NCI-H1436 treated with DMSO at 0.1 percent for 48 hours (cell line): ENCODE results near the gene SFMBT1.

Experiments used
- DNase-seq: peaks from one replicate; lab custom pipeline; 2025; lab: John Stamatoyannopoulos, UW

SFMBT1 gene

DNA sequence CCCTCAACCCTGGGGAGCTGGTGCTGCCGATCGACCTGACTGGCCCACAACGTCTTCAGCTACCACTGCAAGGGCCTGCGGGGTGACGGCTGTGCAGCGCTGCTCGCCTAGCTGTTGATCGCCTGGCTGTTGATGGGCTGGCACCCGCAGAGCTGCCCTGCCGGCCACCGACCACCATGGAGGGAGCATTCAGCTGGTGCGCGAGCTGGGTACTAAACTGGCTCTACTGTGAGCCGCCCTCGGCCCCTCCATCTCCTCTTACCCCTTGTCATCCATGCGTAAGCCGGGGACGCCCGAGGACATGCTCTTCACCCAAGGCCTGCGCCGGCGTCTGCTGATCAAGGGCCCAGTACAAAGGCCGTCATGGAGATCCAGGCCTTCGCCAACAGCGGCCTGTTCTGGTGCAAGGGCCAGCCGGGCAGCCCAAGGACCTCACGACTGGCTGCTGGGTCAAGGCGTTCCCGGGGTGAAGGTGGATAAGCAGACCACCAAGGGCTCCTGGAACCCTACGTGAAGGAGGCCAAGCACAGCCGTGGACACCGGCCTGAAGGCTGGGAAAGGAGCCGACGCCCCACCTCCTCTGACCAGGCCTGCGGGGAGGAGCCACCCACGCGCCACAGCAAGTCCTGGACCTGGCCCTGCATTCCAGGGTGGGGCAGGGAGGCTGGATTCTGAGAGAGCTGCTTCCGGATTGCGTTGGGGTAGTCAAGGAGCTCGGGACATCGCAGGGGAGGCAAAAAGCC lies 46.9 kb downstream of the SFMBT1 start:
- DNase-seq = no peak

GRCh38 chr3:52990637-52991036 lies 55.2 kb downstream of the SFMBT1 start:
- DNase-seq = no peak

- DNase-seq = no peak
Observed at GRCh38 chr3:52986938-52987337, 58.9 kb downstream of the SFMBT1 start.

GRCh38 chr3:52986049-52986448 lies 59.8 kb downstream of the SFMBT1 start:
- no peak for DNase-seq

DNA sequence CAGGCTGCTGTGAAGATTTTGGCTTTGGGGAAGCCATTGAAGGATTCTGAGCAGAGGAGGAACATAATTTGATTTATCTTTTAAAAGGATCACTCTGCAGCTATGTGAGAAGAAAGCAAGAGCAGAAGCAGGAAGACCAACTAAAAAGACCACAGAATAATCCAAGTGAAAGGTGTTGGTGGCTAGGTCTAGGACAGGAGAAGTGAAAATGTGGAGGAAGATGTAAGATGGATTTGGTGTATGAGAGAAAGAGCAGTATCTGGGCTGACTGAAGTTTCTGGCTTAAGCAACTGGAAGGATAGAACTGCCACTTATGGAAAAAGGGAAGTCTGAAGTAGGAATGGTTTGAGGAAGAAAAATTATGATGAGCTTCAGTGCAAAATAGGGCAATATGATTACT lies 62.0 kb downstream of the SFMBT1 start:
- no peak for DNase-seq

DNA sequence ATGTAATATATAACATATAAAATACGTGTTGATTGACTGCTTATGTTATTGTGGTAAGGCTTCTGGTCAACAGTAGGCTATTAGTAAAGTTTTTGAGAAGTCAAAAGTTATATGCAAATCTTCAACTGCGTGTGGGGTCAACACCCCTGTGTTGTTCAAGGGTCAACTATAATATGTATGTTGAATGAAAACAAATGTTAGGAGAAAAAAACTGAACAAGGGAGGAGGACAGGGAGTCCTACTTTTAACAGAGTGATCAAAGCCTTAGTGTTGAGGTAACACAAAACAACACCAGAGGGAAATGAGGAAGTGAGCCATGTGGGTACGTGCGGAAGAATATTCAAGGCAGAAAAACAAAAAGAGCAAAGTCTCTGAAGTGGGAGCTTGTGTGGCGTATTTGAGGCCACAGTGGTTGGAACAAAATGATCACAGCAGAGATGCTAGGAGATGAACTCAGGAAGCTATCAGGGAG lies 62.5 kb downstream of the SFMBT1 start:
- no peak for DNase-seq

- DNase-seq = no peak
Observed at GRCh38 chr3:52982839-52983238, 63.0 kb downstream of the SFMBT1 start.

DNA sequence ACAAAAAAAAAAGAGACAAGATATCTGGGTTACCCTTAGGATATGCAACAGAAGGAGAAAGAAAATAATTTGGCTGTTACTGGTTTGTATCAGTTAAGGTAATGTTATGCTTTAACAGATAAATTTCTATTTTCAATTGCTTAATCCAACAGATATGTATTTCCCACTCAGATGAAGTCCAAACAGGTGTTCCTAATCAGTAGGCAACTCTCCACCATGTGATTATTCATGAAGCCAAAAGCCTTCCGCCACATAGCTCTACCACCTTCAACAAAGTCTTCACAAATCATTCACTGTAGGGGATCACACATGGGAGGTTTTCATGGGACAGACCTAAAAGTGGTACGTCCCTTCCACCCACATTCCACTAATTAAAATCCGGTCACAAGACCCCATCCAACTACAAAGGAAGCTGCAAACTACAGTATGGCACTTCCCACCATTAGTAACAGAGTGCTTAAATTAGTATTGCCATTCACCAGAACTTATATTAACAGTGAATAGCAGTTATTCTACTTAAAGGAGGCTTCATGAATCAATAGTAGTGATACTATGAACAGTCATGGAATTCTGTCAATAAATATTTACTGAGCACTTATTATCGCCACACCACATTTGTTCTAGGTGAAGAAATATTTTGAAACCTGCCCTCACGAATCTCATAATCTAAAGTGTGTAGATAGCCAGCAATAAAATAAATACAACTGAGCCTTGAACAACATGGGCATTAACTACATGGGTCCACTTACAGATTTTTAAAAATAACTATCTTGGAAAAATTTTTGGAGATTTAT lies 66.5 kb downstream of the SFMBT1 start:
- no peak for DNase-seq

DNA sequence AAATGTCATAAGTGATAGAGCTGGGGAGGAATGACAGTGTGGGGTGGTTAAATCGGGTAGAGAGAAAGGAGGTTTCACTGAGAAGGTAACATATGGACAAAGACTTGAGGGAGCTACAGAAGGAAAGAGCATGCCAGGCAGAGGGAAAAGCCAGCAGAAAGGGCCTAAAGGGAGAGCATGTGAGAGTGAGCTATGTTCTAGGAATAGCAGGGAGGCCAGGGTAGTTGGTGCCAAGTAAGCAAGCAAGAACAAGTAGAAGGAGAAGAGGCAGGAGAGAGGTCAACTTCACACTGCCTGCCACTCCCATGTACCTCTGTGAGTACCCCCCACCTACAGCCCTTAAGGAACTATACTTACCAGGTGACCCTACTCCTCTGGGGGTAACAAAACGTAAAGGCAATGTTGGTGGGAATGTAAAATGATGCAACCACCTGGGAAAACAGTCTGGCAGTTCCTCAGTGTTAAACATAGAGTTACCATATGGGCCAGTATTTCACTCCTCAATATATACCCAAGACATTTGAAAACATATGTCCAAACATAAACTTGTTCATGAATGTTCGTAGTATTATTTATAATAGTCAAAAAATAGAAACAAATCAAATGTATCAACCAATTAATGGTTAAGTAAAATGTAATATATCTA lies 67.6 kb downstream of the SFMBT1 start:
- no peak for DNase-seq

DNA sequence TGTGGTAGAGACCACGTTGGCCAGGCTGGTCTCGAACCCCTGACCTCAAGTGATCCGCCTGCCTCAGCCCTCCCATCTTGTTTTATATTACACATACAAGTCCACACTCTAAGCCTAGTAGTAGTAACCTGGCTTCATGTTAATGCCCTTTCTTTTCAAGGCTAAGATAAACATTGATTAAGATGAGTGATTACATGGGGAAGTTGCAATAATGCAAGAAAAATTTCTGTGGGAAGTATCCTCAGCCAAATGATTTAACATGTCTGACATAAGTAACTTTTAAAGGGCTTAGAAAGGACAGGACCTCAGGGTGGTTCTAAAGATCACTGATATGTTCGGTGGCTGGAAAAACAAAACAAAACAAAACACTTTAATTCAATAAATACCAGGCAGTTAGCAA lies 72.1 kb downstream of the SFMBT1 start:
- DNase-seq = no peak

- DNase-seq = no peak
Observed at GRCh38 chr3:52971895-52972294, 74.0 kb downstream of the SFMBT1 start.

GRCh38 chr3:52967398-52967797 lies 78.5 kb downstream of the SFMBT1 start:
- no peak for DNase-seq

- no peak for DNase-seq
Observed at GRCh38 chr3:52962160-52962559, 83.7 kb downstream of the SFMBT1 start.

DNA sequence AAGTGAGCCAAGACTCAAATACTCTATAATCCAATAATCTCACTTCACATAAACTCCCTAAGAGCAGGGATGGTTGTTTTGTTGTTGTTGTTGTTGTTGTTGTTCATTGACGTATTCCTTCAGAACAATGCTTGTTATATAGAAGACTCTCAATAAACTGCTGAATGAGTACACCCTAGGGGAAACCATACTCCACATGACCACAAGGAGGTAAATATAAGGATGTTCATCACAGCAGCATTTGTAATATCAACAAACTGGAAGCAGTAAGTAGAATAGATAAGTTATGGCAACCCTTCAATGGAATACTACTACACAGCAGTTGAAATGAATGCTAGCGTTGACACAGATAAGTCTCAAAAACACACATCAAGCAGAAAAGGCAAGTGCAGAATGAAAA lies 86.1 kb downstream of the SFMBT1 start:
- no peak for DNase-seq

- DNase-seq = no peak
Observed at GRCh38 chr3:52939600-52939999, 106.3 kb downstream of the SFMBT1 start.

DNA sequence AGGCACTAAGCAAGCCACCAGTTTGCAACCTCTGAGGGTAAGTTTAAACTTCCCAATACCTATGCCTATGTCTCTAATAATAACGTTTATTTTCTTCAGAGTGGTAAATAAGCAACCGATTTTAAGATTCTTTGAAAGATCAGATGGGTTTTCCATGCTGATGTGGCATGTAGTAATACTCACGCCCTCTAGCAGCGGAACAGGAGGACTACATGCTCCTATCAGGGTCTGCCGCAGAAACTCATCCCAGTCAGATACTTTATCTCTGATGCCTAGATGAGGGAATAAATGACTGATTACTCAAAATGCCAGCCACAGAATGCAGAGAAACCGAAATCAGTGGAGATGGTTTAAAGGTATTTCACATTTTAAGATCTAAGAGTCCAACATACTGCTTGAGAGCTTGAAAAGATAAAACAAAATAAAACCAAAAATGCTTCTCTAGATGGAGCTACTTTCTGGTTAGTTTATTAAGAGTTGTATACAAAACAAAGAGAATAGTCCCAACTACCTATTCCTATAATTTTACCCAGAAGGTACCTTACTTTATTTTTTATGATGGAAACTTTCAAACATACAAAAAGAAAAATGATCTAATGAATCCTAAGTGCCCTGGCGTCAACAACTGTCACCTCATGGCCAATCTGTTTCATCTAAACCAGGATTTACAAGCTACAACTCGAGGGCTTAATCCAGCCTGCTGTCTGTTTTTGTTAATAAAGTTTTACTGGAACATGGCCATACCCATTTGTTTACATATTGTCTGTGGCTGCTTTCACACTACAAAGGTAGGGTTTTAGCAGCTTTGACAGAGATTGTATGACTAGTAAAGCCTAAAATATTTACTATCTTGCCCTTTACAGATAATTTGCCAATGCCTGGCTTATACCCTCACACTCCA lies 111.0 kb downstream of the SFMBT1 start:
- DNase-seq = no peak

DNA sequence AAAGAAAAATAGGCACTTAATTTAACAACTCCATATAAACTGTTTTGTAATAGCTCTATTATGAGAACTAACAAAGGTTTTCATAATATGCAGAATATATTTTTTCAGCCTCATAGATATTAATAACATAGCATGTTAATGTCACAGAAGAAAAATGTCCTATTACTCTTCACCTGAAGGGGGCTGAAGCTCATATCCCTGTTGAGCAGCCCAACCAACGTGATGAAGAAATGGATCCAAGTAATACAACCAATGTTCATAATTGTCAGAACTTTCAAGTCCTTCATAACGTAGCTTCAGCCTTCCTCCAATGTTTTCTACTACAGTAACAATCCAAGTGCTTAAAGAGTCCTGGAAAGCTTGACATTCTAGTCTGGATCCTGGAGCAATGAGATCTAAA lies 114.0 kb downstream of the SFMBT1 start:
- DNase-seq = no peak

- no peak for DNase-seq
Observed at GRCh38 chr3:52931328-52931727, 114.5 kb downstream of the SFMBT1 start.

DNA sequence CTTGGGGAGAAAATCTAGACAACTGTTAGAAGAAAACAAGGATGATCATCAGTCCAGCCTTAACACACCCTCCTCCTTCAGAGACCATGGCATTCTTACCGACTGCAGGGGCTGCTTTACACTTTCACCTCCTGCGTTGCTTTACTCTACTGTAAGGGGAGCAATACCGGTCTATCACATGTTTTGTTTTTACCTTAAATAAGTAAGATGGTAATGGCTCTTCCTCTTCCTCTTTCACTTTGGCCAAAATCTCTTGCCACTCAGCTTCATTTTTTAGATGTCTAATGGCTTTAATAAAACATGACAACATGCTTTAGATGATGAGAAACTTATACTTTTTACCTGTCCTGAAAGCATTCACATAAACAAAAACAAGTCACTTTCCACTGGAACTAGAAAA lies 115.1 kb downstream of the SFMBT1 start:
- DNase-seq = no peak

DNA sequence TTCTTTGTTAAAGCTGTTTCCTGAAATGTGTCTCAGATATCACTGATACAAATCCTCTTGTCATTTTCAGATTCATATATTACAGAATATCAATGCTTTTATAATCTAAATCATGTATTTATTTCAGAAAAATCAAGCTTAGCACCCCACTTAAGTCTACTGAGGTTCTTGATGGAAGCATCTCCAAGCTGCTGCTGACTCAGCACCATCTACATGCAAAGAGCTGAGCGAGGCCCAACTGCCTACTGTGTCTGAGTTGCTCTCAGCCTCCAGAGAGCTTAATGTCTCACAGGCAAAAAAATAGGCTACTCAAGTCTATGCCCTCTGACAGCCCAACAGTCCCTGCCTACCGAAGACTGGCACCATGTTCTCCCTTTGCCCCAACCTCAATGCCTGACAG lies 119.3 kb downstream of the SFMBT1 start:
- DNase-seq = no peak

- no peak for DNase-seq
Observed at GRCh38 chr3:52925405-52926313, 120.2 kb downstream of the SFMBT1 start.
